Fibroblast of the aortic adventitia (primary cell): ENCODE data around the gene GMDS. TPM values are rescaled to one million over a fixed set of nuclear protein-coding genes. Genes with fewer than 3 reads are reported as not detected.

Experiments used
- DNase-seq: peaks from one replicate; pipeline ENCODE4 v3.0.0-alpha.2; 2010; ENCODE audit warnings: low read depth
- H3K4me3 ChIP-seq: 2 replicates; pipeline ENCODE4 v1.5.1; 2011; ENCODE audit warnings: low read depth, mild to moderate bottlenecking, control low read depth, low read length, moderate library complexity
- total RNA-seq: library from RNA; depleted of rRNA; stranded (reverse); fragments of >200 nt; gene quantifications from 2 replicates; pipeline ENCODE4 v1.2.3, GENCODE V29; 2012; ENCODE audit warnings: low replicate concordance
- TF ChIP-seq, protein P1 (sequence below): IDR thresholded peaks from 2 replicates; pipeline ENCODE4 v1.5.1; 2011; ENCODE audit warnings: mild to moderate bottlenecking, low read length, control low read depth, inconsistent platforms; ENCODE audit not compliant: insufficient read depth

The GMDS gene
- total RNA-seq, 1 donor = 15.9 TPM

DNA sequence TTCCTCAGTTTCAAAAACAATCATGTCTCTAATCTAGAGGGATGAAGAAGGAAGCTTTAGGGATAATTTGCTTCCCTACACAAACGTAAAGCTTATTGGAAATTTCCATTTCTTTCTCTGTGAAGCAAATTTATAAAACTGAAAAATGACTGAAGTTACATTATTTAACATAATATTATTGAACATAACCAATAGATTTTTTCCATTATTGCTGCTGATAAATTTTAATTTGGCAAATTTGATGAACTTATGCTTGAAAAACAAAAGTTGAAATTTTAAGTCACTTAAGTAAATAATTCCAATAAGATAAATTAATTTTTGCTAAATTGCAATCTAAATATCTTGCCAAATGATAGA is 140.9 kb downstream of the GMDS start:
- DNase-seq = no peak
- TF ChIP-seq, protein P1, sequence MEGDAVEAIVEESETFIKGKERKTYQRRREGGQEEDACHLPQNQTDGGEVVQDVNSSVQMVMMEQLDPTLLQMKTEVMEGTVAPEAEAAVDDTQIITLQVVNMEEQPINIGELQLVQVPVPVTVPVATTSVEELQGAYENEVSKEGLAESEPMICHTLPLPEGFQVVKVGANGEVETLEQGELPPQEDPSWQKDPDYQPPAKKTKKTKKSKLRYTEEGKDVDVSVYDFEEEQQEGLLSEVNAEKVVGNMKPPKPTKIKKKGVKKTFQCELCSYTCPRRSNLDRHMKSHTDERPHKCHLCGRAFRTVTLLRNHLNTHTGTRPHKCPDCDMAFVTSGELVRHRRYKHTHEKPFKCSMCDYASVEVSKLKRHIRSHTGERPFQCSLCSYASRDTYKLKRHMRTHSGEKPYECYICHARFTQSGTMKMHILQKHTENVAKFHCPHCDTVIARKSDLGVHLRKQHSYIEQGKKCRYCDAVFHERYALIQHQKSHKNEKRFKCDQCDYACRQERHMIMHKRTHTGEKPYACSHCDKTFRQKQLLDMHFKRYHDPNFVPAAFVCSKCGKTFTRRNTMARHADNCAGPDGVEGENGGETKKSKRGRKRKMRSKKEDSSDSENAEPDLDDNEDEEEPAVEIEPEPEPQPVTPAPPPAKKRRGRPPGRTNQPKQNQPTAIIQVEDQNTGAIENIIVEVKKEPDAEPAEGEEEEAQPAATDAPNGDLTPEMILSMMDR = no peak
- no peak overlapping the region for H3K4me3 ChIP-seq

DNA sequence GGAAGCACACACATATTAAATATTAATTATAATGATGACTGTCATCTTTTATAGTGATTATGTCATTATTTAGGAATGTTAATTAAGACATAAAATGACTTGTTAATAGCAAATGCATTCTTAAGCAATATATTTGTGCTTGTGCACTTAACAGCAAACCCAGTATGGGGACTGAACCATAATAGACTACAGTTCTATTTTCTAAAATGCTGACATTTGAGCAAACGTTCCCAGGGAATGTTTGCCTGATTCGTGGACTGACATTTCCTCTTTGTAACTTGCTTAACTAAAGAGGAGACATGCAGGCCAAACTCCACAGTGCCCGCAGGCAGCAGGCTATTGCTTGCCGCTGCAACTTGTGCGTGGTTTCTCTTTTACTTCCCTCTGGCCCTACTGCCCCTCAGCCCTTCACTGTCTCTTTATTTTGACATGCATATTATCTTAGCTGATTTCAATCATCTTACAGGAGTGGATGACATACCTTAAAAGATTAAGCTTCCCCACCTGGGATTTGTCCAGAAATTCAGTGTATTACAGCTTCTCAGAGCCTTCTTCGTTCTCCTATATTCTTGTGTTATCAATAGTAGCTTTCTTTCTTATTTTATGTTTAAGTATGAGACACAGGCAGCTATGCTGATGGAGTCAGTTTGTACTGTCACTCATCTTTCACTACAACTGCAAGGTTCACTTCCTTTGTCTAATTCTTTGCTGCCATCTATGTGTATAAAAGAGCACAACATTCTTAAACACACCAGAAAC is 141.5 kb downstream of the GMDS start:
- peak; percentile 76 for DNase-seq
- peak overlapping the region; percentile 15 for H3K4me3 ChIP-seq
- TF ChIP-seq, protein P1 = peak; percentile 63

DNA sequence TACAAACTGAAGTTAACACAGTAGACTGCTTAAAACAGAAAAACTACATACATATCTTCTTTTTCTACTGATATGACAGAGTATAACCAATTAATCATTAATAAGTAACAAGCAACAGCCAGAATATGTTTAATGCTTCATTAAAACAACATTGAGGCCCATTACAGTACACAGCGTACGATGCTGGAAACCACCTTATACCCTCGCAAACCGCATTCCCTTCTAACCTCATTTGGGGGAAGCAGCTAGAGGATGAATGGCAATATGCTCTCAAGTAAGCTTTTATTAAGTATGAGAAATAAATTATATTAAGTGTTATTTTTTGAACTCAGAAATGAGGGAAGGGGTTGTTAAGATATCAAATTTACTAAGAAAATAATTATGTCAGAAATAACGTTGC is 142.4 kb downstream of the GMDS start:
- TF ChIP-seq, protein P1 = no peak
- no peak overlapping the region for H3K4me3 ChIP-seq
- no peak for DNase-seq

DNA sequence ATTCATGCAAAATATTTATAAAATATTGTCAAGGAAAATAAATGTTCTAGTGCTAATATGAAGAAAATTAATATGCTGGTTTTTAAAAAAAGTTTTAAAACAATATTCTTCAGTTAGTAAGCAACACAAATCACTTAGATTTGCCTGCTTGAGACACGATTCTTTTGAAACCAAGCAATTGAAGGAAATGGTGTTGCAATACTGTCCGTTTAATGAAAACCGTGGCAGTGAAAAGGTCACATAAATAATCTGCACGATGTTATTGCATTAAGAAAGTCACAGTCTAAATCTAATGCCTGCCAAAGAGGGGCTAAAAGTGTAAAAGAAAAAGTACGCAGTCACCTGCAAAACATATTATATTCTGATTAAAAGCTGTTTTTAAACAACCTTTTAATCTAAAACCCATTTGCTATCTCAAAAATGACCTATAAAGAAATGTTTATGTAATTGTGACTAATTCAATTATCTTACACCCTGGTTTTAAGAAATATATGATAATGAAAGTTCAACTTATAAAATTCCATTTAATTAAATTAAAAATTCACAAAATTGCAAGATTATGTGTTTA is 143.0 kb downstream of the GMDS start:
- DNase-seq = peak; percentile 50
- no peak overlapping the region for H3K4me3 ChIP-seq
- TF ChIP-seq, protein P1 = no peak

DNA sequence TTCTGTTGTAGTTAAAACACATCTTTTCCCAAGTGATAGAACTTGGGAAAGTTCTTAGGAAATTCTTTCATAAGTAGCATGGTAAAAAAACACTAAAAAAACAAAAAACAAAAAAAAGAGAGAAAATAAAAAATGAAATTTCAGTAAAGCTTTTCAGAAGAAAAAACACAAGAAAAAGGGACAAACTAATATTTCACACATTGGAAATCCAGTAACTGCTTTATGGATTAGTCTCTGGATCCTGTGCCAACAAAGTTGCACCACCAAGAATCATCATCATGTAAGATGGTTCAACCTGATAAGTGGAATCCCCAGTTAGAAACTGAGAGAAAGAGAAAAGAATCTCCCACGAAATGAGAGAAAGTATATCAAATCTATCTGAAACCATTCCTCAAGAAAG is 144.2 kb downstream of the GMDS start:
- no peak overlapping the region for H3K4me3 ChIP-seq
- TF ChIP-seq, protein P1 = no peak
- peak; percentile 23 for DNase-seq

DNA sequence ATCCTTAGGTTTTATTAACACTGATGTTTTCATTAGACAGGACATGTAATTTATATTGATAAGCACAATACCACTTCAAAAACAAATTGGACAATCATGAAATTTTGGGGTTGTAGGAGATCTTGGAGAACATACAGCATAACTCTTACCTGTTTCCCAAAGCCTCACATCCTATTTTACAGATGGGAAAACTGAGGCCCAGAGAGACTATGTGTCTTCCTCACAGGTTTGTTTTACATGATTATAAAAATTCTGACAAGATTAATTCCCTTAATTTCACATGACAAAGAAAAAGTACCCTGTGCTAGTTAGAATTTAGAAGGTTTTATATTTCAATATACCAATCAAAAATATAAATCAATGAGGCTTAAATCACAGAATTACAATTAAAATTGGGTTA is 145.5 kb downstream of the GMDS start:
- DNase-seq = no peak
- TF ChIP-seq, protein P1 = no peak
- no peak overlapping the region for H3K4me3 ChIP-seq
